Activated CD8-positive, alpha-beta memory T cell treated with anti-CD3 and anti-CD28 coated beads, Interleukin-2, amount 50 U/mL, for 24 hours (primary cell): Measurements from ENCODE around the gene ADCY1.
"Not testable (repeated sequence)": the region's sequence is repeated elsewhere in the genome, so short reads cannot be mapped to it uniquely, and the experiment has no call there.

ENCODE experiments used
- DNase-seq: peaks from one replicate; pipeline ENCODE4 v3.0.0-alpha.2; 2020; ENCODE audit errors: extremely low read depth

Gene ADCY1

DNA sequence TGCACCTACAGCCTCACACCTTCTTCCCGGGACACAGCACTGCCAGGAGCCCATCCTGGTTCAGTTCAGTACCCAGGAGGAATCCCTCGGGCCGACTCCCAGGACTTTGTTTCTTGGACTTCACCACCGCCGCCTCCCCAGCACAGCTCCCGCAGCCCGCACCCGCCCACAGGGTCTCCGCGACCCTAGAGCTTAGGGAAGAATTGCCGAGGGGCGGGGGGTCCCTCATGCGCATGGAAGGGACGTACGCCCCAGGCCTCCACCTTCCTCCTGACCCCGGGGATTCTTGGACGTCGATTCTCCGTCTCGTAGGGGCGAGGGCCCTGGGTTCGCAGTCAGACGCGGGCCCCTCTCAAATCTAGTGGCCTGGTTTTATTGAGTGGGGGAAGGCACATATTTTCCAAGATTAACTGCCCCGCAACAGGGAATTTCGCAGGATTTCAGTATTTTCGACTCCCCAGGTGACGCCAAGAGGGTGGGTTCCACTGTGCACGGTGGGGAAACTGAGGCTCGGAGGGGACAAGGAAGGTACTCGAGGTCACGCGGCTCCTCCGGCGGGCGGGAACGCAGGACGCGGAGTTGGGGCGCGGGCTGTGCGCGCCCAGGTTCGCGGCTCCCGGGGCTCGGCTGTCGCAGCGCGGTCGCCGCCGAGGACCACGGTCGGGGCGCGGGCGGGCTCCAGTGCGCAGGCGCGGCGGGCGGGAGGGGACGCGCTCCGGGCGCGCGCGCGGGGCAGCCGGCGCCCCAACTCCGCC lies at the start of gene ADCY1:
ADCY1 (plus strand) TSS at position 708 of the 755 bp plus-strand sequence. CDS start 176 bp downstream, outside the sequence.
- no peak for DNase-seq

DNA sequence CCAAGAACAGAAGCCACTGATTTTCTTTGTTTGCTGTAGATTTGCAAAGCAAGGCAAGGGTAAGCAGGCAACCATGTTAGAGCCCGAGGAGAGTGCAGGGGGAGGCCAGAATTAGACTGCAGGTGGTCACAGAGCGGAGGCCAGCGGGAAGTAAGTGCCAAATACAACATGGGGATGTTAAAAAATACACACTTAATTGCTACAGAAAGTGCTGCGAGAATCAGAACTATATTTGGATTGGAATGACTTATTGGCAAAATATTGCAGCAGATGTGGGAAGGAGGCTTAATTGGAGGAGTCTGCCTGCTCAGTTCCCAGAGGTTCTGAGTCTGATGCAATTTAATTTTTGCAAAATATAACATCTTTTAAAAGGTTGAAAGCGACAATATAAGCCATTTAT lies 49.7 kb upstream of the ADCY1 start:
- no peak for DNase-seq

DNA sequence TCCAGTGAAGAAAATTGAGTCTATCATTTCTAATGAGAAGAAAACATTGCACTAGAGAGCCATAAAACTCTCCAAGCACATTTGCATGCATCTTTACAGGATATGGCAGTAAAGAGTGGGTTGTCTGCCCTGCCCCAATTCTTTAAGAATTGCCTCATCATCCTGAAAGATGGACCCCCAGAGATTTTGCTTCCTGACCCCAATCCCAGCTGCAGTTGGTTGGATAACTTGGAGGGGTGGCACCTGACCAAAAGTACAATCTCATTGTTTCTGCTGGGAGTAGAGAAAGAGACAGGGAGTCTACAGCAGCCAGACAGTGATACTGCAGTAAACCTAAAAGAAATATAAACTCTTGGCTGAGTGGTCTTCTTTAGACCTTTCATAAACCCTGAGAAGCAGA lies 49.1 kb upstream of the ADCY1 start:
- DNase-seq, result no peak

DNA sequence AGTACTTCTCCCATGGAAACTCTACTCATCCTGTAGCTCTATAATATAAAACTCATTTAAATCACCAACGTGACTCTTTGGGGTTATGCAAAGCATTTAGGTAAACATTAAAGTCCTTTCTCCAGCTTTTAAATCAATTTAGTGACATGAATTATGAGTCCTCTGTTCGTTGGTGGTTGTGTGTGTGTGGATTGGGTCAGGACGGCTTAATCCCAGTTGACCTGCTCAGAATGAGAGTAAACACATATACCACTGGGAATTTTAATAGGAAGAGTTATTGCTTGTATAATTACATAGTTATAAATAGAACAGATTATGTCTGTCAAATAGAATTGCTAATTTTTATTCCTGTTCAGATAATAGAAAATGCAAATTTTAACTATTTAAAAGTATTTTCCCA lies 30.7 kb upstream of the ADCY1 start:
- DNase-seq, result no peak

DNA sequence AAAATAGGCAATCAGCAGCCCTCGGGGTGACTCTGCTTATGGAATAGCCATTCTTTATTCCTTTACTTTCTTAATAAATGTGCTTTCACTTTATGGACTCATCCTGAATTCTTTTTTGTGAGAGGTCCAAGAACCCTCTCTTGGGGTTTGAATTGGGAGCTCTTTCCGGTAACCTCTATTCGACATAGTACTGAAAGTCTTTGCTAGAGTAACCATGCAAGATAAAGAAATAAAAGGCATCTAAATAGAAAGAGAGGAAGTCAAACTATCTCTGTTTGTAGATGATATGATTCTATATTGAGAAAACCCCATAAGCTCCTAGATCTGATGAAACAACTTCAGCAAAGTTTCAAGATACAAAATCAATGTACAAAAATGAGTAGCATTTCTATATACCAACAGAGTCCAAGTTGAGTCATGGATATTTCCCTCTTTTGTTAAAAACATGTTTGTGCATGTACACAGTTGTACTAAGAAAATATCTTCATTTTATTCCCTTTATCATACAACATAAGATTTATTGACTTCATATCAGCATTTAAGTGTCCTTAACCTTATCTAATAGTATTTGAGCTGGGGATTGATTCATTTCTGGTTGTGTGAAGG lies 29.0 kb upstream of the ADCY1 start:
- not testable (repeated sequence) for DNase-seq

DNA sequence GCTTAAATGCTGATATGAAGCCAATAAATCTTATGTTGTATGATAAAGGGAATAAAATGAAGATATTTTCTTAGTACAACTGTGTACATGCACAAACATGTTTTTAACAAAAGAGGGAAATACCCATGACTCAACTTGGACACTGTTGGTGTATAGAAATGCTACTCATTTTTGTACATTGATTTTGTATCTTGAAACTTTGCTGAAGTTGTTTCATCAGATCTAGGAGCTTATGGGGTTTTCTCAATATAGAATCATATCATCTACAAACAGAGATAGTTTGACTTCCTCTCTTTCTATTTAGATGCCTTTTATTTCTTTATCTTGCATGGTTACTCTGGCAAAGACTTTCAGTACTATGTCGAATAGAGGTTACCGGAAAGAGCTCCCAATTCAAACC lies 25.3 kb upstream of the ADCY1 start:
- DNase-seq, result not testable (repeated sequence)

DNA sequence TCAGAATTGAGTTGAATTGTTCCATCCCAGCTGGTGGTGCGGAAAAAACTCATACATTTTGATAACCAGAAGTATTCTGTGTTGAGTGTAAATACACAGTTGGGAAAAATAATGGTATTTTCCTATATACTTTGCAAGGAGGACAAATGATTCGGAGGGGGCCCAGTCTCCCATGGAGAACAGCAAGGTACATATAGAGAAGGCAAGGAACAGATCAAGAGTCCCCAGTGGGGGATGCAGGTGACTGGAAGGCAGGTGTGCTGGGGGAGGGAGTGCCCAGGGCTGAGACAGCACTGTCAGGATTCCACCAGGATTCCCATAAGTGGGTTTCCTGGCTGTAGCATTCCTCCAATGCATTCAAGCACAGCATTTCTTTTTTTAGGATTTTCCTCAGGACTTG lies 10.8 kb upstream of the ADCY1 start:
- no peak for DNase-seq

DNA sequence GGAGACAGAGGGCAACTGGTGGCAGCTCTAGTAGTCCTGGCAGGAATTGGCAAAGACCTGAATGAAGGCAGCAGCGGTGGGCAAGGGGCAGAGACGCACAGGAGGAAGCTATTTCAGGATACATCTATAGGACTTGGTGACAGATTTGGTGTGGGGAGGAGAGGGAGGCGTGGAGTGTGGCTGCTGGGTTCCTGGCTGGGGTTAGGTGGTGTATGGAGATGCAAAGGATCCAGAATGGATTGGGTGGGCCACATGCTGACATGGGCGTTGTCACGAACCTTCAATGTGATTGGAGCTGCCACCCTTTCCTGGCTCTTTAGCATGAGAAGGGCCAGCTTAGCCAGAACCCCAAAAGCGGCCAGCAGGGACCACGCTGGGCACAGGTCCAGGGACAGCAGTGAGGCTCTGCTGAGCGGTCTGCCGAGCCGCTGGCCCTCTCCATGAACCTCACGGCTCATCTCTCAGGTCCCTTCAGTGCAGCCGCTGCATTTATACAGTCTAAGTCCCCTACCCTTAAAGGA lies 10.2 kb upstream of the ADCY1 start:
- DNase-seq, result no peak

DNA sequence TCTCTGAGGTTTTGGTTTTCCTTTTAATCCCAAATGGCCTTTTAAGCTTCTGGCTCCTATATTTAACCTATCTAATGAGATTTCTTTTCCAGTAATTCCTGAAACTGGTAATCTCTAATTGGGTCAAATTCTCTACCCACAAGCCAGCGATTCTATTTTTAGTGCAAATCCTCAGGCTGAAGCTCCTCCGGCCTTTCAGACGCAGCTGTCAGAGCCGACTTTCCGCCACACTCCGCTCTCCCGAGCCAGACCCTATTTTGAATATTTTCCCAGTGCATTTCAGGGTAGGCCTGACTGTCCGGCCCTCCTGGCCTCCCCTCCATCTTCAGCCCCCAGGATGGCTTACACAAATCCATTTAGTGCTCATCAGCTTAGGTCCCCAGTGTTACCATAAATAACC lies 9.7 kb upstream of the ADCY1 start:
- no peak for DNase-seq

DNA sequence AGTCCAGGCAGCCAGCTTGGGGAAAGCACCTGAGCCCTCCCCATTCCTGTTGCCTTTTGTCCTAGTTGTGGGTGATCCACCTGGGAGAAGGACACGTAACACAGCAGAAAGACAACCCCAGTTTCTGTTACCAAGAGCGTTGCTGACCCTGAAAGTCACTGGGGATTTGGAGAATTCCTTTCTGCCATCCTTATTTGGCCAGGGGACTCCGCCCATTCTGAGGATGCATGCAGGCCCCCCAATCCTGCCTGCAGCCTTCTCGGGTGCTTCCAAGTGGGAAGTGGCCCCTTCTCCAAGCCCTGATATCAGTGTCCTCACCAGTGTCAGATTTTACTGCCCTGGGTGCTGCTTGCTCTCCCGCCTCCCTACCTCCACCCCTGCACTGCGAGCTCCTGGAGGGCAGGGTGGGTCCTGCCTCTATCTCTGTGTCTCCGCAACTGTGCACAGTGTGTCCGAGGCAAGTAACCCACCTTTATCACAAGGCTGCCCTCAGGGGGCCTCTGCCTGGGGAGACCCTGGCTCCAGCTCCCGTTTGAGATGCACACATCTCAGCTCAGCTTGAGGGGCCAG lies 9.2 kb upstream of the ADCY1 start:
- no peak for DNase-seq

DNA sequence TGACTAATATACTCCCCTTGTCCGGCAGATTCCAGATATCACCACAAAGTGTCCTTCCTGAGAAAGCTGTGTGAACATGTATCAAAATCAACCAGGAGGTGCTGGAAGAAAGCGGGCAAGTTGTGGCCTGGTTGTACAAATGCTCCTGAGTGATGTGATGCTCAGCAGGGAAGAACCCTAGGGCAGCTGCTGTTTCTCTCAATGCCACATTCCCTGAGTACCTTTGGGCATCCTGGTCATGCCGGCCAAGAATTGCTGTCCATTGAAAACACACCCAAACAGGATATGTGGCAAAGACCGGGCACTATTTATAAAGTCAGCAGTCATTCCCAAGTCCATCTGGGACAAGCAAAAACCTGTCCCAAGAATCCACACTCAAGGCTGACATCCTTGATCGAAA lies 7.8 kb upstream of the ADCY1 start:
- DNase-seq, result no peak

DNA sequence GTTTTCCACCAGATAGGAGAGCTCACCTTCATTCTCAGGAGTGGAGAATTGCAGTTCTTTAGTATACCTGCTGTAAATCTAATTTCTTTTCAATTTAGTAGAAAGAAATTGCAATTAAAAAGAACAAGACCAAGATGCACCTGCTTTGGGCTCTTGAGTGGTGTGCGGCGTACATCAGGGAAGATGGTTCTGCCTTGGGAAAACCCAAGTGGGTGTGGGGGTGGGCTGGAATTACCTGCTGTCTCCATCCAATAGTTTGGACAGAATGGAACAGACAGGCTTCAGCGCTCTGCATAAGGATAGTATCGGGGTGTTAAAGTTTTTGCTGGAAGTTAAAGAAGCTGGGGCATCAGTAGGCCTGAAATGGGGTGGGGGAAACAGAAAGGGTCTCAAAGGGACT lies 7.2 kb upstream of the ADCY1 start:
- no peak for DNase-seq

DNA sequence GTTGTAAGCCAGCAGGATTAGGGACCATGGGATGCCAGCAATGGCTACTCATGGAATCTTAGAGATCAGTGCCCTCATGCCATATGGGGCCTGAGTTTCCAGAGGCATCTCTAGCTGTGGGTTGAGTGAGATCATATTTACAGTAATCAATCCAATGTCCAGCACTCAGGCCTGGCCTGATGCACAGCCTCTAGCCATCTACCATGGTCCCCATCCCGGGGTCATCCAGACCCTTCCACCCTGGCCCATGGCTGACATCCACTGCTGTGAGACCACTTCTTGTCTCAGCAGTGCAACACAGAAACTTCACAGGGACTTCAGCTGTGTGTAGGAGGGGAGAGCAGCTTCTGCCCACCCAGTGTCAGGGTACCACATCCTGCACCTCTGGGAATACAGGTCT lies 6.5 kb upstream of the ADCY1 start:
- DNase-seq, result no peak

DNA sequence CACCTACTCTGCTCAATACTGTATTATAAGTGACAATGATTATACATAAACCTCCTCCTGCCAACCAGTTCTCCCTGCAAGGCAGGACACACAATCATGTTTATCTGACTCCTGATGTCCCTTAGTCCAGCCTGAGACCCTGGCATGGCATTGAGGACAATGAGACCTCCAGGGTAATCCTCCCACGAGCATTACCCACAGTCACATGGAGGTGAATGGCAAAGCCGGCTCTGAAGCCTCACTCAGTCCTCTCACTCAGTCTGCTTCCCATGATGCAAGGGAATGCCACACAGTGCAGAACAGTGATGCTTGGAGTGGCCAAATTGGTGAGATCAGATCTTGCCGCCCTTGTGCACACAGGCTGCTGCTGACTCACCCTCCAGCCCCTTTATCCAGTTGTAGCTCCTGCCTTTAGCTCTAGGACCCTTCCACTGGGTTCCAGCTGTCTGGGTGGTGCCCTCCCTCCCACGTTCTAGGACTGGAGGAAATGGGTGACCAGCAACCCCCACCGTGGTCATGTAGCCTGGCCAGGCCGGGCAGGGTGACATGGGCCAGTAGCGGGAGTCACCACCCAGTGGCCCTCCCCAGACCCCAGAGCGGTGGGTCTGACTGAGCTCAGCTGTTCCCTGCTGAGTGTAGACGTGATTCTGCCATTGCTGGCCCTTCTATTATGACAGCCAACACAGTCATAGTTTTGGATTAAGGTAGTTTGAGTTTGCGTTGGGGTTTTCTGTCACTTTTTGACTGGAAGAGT lies 5.5 kb upstream of the ADCY1 start:
- no peak for DNase-seq

DNA sequence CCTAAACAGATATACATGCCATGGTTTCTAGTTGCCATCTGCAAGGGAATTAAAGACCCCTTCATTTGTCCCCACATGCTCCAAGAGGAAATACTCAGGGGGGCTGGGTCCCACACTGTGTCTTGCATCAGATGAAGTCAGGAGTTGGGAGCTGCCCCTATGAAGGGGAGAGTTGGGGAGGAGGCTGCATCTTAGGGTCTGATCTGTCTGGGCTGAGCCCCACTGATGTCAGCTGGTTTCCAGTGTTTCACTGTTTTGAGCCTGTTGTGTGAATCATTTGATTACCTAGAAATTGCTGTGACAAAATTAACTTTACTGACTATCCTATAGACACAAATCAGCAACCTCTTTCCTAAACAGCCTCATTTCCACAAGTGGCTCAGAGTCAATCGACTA lies 4.9 kb upstream of the ADCY1 start:
- DNase-seq, result no peak

DNA sequence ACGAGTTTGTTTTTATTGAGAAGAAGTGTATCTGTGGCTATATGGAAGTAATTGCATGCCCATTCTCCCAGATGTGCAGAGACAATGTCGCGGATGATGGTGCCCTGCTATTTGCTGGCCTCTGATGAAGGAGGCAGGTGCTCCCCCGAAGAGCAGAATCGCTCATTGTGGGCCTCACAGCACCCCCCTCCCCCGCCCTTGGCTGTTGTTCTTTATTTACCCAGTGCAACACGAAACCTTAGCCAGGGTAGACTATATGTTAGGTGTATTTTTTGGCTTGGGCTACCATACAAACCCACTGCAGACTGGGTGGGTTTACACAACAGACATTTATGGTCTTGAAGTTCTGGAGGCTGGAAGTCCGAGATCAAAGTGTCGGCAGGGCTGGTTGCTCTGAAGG lies 3.4 kb upstream of the ADCY1 start:
- DNase-seq, result no peak

DNA sequence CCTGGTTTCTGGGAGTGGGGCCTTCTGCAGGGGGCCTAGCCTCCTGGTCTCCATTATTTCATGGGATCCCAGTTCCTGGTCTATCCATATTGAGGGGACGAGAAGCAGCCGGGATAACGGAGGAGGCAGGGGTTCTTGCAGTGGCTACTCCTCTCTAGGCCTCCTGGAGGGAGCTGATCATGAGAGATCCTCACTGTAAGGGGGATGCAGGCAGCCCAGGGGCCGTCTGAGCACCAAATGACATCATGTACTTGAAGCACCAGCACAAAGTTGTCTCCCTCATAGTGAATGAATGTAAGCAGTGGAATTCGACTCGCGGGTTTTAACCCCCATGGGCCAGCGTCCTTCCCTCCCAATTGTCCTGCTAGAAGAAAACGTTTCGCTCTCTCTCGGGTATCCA lies 964 bp upstream of the ADCY1 start:
- DNase-seq, result no peak

DNA sequence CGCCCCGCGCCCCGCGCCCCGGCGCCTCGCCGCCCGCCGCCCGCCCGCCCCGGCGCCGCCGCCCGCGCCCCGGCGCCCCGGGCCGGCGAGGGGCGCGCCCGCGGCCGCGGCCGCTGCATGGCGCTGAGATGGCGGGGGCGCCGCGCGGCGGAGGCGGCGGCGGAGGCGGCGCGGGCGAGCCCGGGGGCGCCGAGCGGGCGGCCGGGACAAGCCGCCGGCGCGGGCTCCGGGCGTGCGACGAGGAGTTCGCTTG lies 174 bp downstream of the ADCY1 start:
- no peak for DNase-seq

DNA sequence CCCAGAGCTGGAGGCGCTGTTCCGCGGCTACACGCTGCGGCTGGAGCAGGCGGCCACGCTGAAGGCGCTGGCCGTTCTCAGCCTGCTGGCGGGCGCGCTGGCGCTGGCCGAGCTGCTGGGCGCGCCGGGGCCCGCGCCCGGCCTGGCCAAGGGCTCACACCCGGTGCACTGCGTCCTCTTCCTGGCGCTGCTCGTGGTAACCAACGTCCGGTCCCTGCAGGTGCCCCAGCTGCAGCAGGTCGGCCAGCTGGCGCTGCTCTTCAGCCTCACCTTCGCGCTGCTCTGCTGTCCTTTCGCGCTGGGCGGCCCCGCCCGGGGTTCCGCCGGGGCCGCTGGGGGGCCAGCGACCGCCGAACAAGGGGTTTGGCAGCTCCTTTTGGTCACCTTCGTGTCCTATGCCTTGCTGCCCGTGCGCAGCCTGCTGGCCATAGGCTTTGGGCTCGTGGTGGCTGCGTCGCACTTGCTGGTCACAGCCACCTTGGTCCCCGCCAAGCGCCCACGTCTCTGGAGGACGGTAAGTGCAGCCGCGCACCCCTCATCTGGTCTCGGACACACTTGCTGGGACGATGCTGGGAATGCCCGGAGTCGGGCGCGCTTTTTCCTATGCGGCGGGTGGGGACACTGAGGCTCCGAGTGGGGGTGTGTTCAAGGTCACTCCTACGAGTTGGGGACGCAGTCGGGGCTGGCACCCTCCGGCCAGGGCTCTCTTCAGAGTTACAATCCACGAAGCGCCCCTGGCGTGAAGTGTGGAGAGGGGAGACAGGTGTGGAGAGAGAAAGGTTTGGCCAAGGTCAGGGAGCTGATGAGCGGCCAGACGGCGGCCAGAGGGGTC lies 717 bp downstream of the ADCY1 start:
- no peak for DNase-seq

DNA sequence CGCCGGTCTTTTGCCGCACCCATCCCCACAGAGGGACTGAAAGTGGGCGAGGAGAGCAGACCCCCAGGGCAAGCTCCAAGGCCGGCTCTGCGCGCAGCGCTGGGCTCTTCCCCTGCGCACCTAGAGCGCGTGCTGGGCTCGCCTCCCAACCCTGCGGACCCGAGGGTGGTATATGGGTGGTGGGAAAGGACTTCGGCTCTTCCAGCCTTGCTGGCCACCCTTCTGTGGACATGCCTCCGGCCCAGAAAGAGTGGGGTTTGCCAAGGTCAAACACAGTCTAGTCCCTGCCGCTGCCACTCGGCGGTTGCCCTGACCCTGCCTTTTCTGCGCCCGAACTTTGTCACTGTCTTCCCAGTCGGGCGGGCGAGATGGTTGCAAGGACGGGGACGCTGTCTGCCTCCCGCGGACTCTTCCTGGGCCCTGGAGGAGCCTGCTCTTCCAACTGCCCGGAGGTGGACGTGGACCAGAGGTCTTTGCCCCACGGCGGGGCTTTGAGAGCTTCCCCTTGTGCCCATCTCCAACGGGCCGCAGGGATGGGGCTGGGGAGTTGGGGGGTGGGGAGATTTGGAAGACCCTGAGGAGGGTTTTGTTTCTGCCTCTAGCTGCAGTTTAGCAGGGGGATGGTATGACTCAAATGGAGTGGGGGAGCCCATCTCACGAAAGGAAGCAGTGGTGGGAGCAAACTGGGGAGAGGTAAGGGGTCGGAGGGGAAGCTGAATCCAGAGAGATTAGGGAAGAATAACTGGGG lies 1.5 kb downstream of the ADCY1 start:
- no peak for DNase-seq

DNA sequence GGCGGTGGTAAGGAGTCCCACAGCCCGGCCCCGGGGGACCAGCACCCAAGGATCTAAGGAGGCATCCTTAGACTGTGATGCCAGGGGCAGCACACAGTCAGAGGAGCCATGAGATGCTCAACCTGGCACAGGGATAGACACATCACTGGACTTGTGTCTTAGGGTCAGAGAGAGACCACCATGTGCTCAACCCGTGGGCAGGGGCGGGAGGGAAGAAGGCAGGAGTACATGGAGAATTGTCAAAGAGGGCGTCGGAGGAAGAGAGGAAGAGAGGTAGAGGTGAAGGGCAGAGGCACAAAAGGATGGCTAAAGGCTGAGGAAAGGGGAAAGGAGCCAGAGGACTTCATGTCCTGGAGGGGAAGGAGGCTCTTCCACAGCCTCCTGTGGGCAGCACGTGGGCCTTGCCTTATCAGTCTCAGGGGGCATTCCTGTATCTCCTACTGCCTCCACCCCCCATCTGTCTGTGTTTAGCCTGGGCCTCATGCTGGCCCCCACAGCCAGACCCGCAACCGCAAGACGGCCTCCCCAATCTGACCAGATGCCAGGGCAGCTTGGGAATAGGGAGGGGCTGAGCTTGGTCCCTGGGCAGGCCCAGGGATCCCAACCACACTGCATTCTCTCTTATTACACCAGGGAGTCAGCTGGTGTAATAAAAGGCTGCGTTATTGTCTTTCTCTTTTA lies 2.2 kb downstream of the ADCY1 start:
- DNase-seq, result no peak
